Caco-2 (cell line): ENCODE results near the gene ABHD4. TPM values are rescaled to one million over a fixed set of nuclear protein-coding genes. Genes with fewer than 3 reads are reported as not detected.

ENCODE experiments used
- BruUV-seq: library from RNA; stranded (reverse); fragments of 400-500 nt; replicated peaks from 2 replicates; lab custom pipeline; 2021; lab: Mats Ljungman, UMichigan
- CTCF ChIA-PET: fragments of 300-600 bp; sonication (Branson Sonifier 250); formaldehyde crosslinking; loops from one replicate; lab custom pipeline; 2022; ENCODE audit warnings: antibody characterized with exemption; lab: Charles Lee
- POLR2A ChIA-PET: fragments of 300-600 bp; sonication (Branson Sonifier 250); formaldehyde crosslinking; loops from one replicate; lab custom pipeline; 2022; ENCODE audit warnings: antibody characterized with exemption; lab: Charles Lee
- DNase-seq, 2 experiments: peaks; one replicate each; pipeline versions ENCODE4 v3.0.0 to v3.0.0-alpha.2; 2020 to 2022
- H3K27me3 ChIP-seq: replicated peaks from 2 replicates; pipeline ENCODE4 v1.6.0; 2011; ENCODE audit warnings: low read length; ENCODE audit not compliant: control insufficient read depth, insufficient read depth
- H3K36me3 ChIP-seq: 2 replicates; pipeline ENCODE4 v1.5.1; 2011; ENCODE audit warnings: low read length; ENCODE audit not compliant: control insufficient read depth, insufficient read depth
- H3K4me1 ChIP-seq: fragments of 250-450 bp; sonication (Bioruptor Pico); 2 replicates; pipeline ENCODE4 v1.5.1; 2020; ENCODE audit warnings: mild to moderate bottlenecking
- H3K4me3 ChIP-seq: 2 replicates; pipeline ENCODE4 v1.5.1; 2011; ENCODE audit warnings: low read depth, mild to moderate bottlenecking, control low read depth, low read length
- H3K9me3 ChIP-seq: fragments of 250-450 bp; sonication (Bioruptor Pico); 2 replicates; pipeline ENCODE4 v1.5.1; 2020; ENCODE audit warnings: mild to moderate bottlenecking, moderate library complexity
- H3K27ac Mint-ChIP-seq: one replicate; pipeline ENCODE4 v1.8.0; 2022; ENCODE audit warnings: mixed read lengths; ENCODE audit not compliant: unreplicated experiment
- H3K27me3 Mint-ChIP-seq: one replicate; pipeline ENCODE4 v1.8.0; 2022; ENCODE audit warnings: mixed read lengths; ENCODE audit not compliant: insufficient read depth, unreplicated experiment
- H3K36me3 Mint-ChIP-seq: one replicate; pipeline ENCODE4 v1.8.0; 2022; ENCODE audit warnings: mild to moderate bottlenecking, mixed read lengths; ENCODE audit not compliant: insufficient read depth, unreplicated experiment
- H3K4me1 Mint-ChIP-seq: one replicate; pipeline ENCODE4 v1.8.0; 2022; ENCODE audit warnings: low read depth, mixed read lengths; ENCODE audit not compliant: unreplicated experiment
- H3K4me3 Mint-ChIP-seq: one replicate; pipeline ENCODE4 v1.8.0; 2022; ENCODE audit warnings: mild to moderate bottlenecking, moderate library complexity, mixed read lengths; ENCODE audit not compliant: unreplicated experiment
- H3K9me3 Mint-ChIP-seq: one replicate; pipeline ENCODE4 v1.8.0; 2022; ENCODE audit warnings: mixed read lengths; ENCODE audit not compliant: unreplicated experiment
- intact Hi-C: fragments of 100-400 bp; cut with micrococcal nuclease; formaldehyde crosslinking; loops from one replicate; pipeline ENCODE4 v1.10.0; 2022; ENCODE audit not compliant: unreplicated experiment
- total RNA-seq: library from RNA; stranded (reverse); gene quantifications from 2 replicates; pipeline ENCODE4 v1.2.3, GENCODE V29; 2022
- TF ChIP-seq, protein P1 (sequence below), 2 experiments: fragments of 200-600 bp in 1 of 2; IDR thresholded peaks; 1 replicate in 1 of 2; 2 replicates in 1 of 2; pipeline versions ENCODE4 v1.5.1 to v1.8.0; 2011 to 2022; ENCODE audit warnings: antibody characterized with exemption in 1 of 2, control low read depth in 1 of 2, inconsistent platforms in 1 of 2, low read depth in 1 of 2, low read length in 1 of 2, mild to moderate bottlenecking in 1 of 2, moderate library complexity in 1 of 2; ENCODE audit not compliant: insufficient read depth in 1 of 2, severe bottlenecking in 1 of 2, unreplicated experiment in 1 of 2

ABHD4 gene
- total RNA-seq, 1 experiment from 2014 or later: 73.5 TPM

GRCh38 chr14:22577334-22577908 lies 20.7 kb upstream of the ABHD4 start:
- Mint-ChIP-seq H3K4me1 (peaks cover 23% of the 10 kb centered on the region), H3K36me3 (peaks cover 64% of the 10 kb centered on the region), H3K9me3 (no peaks in the 10 kb centered on the region), H3K27ac (no peak overlapping the region), H3K4me3 (no peak overlapping the region), H3K27me3 (no peaks in the 10 kb centered on the region)
- Histone ChIP-seq H3K36me3 (no peaks in the 10 kb centered on the region), H3K27me3 (no peaks in the 10 kb centered on the region), H3K9me3 (no peaks in the 10 kb centered on the region), H3K4me1 (peaks cover 9% of the 10 kb centered on the region), H3K4me3 (no peak overlapping the region)
- intact Hi-C loops: no loop called here
- CTCF ChIA-PET: no interaction called here
- POLR2A ChIA-PET: no interaction called here
- TF ChIP-seq, protein P1, sequence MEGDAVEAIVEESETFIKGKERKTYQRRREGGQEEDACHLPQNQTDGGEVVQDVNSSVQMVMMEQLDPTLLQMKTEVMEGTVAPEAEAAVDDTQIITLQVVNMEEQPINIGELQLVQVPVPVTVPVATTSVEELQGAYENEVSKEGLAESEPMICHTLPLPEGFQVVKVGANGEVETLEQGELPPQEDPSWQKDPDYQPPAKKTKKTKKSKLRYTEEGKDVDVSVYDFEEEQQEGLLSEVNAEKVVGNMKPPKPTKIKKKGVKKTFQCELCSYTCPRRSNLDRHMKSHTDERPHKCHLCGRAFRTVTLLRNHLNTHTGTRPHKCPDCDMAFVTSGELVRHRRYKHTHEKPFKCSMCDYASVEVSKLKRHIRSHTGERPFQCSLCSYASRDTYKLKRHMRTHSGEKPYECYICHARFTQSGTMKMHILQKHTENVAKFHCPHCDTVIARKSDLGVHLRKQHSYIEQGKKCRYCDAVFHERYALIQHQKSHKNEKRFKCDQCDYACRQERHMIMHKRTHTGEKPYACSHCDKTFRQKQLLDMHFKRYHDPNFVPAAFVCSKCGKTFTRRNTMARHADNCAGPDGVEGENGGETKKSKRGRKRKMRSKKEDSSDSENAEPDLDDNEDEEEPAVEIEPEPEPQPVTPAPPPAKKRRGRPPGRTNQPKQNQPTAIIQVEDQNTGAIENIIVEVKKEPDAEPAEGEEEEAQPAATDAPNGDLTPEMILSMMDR (IDR thresholded peaks at IDR 0.05; ENCODE audit: insufficient read depth in 1 of 2, low read depth in 1 of 2, low read length in 1 of 2, severe bottlenecking in 1 of 2, unreplicated experiment in 1 of 2): no peak
- DNase-seq: no peak
- BruUV-seq: no TSS peak

- no peak for DNase-seq
- Histone ChIP-seq H3K4me1 (no peaks in the 10 kb centered on the region), H3K27me3 (no peaks in the 10 kb centered on the region), H3K4me3 (no peak overlapping the region), H3K9me3 (no peaks in the 10 kb centered on the region), H3K36me3 (no peaks in the 10 kb centered on the region)
- Mint-ChIP-seq H3K4me3 (no peak overlapping the region), H3K27ac (no peak overlapping the region), H3K4me1 (peaks cover 30% of the 10 kb centered on the region), H3K9me3 (no peaks in the 10 kb centered on the region), H3K36me3 (peaks cover 48% of the 10 kb centered on the region), H3K27me3 (no peaks in the 10 kb centered on the region)
- POLR2A ChIA-PET: interaction anchor here (0.7 to 1.0 kb wide), 2 partner anchors 10 to 307 kb away, joined by 6 to 8 read pairs; partner anchors contain the start of gene DAD1
- CTCF ChIA-PET: no interaction called here
- TF ChIP-seq, protein P1 (IDR thresholded peaks at IDR 0.05; ENCODE audit: insufficient read depth in 1 of 2, low read depth in 1 of 2, low read length in 1 of 2, severe bottlenecking in 1 of 2, unreplicated experiment in 1 of 2): no peak
- BruUV-seq: no TSS peak
- intact Hi-C loops: no loop called here
Measured at GRCh38 chr14:22579236-22579635, 18.9 kb upstream of the ABHD4 start.

GRCh38 chr14:22579881-22580280 lies 18.2 kb upstream of the ABHD4 start:
- Histone ChIP-seq H3K27me3 (no peaks in the 10 kb centered on the region), H3K9me3 (no peaks in the 10 kb centered on the region), H3K4me3 (no peak overlapping the region), H3K36me3 (no peaks in the 10 kb centered on the region), H3K4me1 (no peaks in the 10 kb centered on the region)
- POLR2A ChIA-PET: no interaction called here
- no peak overlapping the region for H3K27ac Mint-ChIP-seq
- H3K4me3 Mint-ChIP-seq: no peak overlapping the region
- intact Hi-C loops: no loop called here
- peaks cover 36% of the 10 kb centered on the region for H3K4me1 Mint-ChIP-seq
- DNase-seq: no peak
- BruUV-seq: no TSS peak
- TF ChIP-seq, protein P1 (IDR thresholded peaks at IDR 0.05; ENCODE audit: insufficient read depth in 1 of 2, low read depth in 1 of 2, low read length in 1 of 2, severe bottlenecking in 1 of 2, unreplicated experiment in 1 of 2): no peak
- no peaks in the 10 kb centered on the region for H3K9me3 Mint-ChIP-seq
- H3K27me3 Mint-ChIP-seq: no peaks in the 10 kb centered on the region
- CTCF ChIA-PET: no interaction called here
- H3K36me3 Mint-ChIP-seq: peaks cover 45% of the 10 kb centered on the region
